Choroid plexus epithelial cell (primary cell): ENCODE data around the gene KRT1.

Experiments used
- DNase-seq: peaks from one replicate; pipeline ENCODE4 v3.0.0-alpha.2; 2010; ENCODE audit warnings: low read depth
- H3K4me3 ChIP-seq: 2 replicates; pipeline ENCODE4 v1.5.1; 2011; ENCODE audit warnings: low read depth, mild to moderate bottlenecking, control low read depth, low read length, moderate library complexity
- TF ChIP-seq, protein P1 (sequence below): conservative IDR thresholded peaks from 2 replicates; pipeline ENCODE4 v1.5.1; 2011; ENCODE audit warnings: low read depth, mild to moderate bottlenecking, control low read depth, inconsistent platforms, low read length, moderate library complexity

Gene KRT1

DNA sequence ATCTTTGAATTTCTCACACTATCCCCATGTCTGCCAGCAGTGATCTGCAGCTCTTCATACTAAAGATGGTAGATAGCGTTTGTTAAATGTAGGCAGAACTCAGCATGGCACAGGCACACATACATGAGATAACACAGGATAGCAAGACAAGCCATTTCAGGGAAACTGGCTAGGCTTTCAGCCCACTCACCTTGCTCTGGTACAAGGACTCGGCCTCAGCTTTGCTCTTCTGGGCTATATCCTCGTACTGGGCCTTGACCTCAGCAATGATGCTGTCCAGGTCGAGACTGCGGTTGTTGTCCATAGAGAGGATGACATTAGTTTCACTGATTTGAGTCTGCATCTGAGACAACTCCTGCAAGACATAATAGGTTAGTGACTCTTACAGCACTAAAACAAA lies 3.1 kb downstream of the KRT1 start:
- TF ChIP-seq, protein P1, sequence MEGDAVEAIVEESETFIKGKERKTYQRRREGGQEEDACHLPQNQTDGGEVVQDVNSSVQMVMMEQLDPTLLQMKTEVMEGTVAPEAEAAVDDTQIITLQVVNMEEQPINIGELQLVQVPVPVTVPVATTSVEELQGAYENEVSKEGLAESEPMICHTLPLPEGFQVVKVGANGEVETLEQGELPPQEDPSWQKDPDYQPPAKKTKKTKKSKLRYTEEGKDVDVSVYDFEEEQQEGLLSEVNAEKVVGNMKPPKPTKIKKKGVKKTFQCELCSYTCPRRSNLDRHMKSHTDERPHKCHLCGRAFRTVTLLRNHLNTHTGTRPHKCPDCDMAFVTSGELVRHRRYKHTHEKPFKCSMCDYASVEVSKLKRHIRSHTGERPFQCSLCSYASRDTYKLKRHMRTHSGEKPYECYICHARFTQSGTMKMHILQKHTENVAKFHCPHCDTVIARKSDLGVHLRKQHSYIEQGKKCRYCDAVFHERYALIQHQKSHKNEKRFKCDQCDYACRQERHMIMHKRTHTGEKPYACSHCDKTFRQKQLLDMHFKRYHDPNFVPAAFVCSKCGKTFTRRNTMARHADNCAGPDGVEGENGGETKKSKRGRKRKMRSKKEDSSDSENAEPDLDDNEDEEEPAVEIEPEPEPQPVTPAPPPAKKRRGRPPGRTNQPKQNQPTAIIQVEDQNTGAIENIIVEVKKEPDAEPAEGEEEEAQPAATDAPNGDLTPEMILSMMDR, result no peak
- H3K4me3 ChIP-seq, result no peak overlapping the region
- no peak for DNase-seq

DNA sequence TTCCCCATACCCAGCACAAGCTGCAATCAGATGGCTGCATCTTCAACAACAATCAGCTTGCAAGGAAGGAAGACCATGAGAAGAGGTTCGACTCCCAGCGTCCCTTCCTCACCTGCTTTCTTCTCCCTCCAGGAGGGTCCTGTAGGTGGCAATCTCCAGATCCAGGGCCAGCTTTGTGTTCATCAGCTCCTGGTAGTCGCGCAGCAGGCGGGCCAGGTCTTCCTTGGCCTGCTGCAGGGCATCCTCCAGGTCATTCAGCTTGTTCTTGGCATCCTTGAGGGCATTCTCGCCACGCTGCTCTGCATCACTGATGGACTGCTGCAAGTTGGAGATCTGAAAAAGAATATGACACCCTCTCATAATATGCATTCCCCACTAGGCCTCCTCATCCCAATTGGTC lies 4.0 kb downstream of the KRT1 start:
- H3K4me3 ChIP-seq, result no peak overlapping the region
- no peak for DNase-seq
- TF ChIP-seq, protein P1, result no peak

DNA sequence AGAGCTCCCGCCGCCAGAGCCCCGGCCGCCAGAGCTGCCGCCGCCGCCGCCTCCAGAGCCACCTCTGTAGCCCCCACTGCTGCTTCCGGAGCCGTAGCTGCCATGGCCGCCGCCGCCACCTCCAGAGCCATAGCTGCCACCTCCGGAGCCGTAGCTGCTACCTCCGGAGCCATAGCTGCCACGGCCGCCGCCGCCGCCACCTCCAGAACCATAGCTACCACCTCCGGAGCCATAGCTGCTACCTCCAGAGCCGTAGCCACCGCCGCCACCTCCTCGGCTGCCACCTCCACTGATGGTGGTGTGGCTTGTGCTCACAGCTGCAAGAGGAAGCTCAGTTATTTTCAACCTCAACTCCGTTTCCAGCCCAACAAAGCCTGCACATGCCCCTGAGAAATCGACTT lies 4.9 kb downstream of the KRT1 start:
- TF ChIP-seq, protein P1, result no peak
- H3K4me3 ChIP-seq, result no peak overlapping the region
- no peak for DNase-seq

DNA sequence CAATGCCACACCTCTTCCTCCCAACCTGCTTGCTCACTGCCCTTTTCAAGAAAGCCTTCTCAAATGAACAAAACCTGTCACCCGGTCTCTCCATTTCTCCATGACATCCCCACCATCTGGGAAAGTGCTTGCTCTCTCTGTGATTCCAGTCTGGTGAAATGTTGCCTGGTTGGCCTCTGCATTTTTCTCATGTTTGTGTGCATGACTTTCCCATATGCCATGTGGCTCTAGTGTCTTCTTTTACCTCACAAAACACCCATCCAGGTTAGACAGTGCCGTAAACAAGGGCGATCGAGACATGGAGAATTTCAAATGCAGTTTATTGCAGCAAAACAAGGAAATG lies 5.8 kb downstream of the KRT1 start:
- DNase-seq, result no peak
- TF ChIP-seq, protein P1, result no peak
- no peak overlapping the region for H3K4me3 ChIP-seq

DNA sequence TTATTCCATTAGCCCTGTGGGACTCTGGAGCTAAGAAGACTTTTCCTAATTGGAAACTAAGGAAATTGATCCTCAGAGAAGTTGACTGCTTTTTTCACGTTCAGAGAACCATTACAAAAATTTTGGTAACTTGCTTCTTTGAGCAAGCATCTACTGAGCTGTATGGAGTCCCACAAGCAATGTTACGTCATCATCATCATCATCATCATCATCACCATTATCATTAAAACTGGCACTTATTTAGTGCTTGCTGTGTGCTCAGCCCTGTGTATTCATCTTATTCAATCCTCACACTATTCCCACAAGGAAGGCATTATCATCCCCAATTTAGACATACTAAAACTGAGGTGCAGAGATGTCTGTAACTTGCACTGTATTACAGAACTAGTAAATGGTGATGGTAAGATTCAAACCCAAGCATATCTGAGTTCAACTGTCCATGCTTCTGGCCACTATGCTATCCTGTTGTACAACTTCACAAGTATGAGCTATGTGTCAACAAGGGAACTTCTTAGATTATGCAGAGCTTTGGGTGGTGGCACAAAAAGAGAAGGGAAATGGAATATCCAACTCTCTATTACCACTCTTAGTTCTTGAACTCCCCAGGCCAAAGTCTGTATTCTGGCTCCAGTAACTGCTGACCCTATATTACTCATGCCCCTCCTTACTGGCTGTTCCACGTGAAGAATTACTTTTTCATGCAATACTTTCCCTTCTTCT lies 6.3 kb downstream of the KRT1 start:
- TF ChIP-seq, protein P1, result no peak
- no peak overlapping the region for H3K4me3 ChIP-seq
- no peak for DNase-seq

DNA sequence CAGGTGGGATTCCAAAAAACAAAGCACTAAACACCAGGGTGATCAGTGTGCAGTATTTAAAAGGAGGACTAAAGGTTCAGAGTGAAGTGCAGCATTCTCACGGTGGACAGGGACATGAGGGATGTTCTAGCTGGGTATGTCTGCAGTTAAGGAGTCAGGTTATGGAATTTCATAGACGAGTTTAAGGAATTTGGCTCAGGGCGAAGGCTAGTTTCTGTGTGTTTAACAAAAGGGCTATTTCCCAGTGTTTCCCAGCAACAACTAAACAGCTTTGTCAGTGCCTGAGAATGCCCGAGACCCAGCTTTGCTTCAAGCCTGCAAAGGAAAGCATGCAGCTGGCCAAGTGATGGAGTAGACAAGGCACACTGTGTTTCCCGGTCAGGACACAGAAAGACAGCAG lies 7.0 kb downstream of the KRT1 start:
- TF ChIP-seq, protein P1, result no peak
- DNase-seq, result no peak
- no peak overlapping the region for H3K4me3 ChIP-seq

DNA sequence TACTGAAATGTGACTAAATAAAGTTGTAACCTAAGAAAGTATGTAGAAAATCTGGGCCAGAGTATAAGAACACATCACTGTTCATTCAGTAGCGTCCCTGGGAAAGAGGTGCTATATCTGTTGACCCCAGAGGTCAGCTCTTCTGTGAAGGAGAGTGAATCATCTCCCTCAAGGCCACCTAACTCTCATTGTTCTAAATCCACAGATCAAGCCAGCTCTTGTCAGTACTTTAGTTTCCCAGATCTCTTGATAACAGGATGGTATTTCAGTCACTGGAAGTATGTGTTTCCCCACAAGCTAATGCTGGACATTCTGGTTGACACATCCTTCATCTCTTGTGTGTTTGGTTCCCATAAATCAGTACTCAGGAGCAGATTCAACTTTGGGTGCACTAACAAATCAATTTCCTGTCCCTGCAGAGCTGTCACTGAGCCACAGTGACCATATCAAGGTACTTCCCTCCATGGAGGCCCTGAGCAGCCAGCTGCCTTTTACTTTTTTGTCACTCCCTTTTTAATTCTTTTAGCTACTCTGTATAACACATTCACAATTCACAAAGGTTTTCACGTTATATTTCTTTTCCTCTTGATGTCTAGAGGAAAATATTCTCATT lies 7.8 kb downstream of the KRT1 start:
- no peak overlapping the region for H3K4me3 ChIP-seq
- no peak for DNase-seq
- TF ChIP-seq, protein P1, result no peak
